Glomerular visceral epithelial cell (primary cell): ENCODE data around the gene C2CD2.

Experiments
- DNase-seq: peaks from one replicate; pipeline ENCODE4 v3.0.0-alpha.2; 2016; ENCODE audit errors: extremely low spot score

C2CD2 gene

GRCh38 chr21:41866274-41866809 is 87.5 kb downstream of the C2CD2 start:
- DNase-seq: no peak

GRCh38 chr21:41865002-41865777 is 88.6 kb downstream of the C2CD2 start:
- no peak for DNase-seq

- DNase-seq: no peak
Observed at GRCh38 chr21:41864311-41865001, 89.4 kb downstream of the C2CD2 start.

GRCh38 chr21:41863439-41863740 is 90.4 kb downstream of the C2CD2 start:
- no peak for DNase-seq

GRCh38 chr21:41861987-41862386 is 91.8 kb downstream of the C2CD2 start:
- no peak for DNase-seq

- DNase-seq: no peak
Observed at GRCh38 chr21:41861255-41861654, 92.6 kb downstream of the C2CD2 start.

- no peak for DNase-seq
Observed at GRCh38 chr21:41859297-41859980, 94.4 kb downstream of the C2CD2 start.

GRCh38 chr21:41858466-41859296 is 95.1 kb downstream of the C2CD2 start:
- no peak for DNase-seq

GRCh38 chr21:41857771-41858300 is 96.0 kb downstream of the C2CD2 start:
- no peak for DNase-seq

- DNase-seq: no peak
Observed at GRCh38 chr21:41856572-41856971, 97.2 kb downstream of the C2CD2 start.

GRCh38 chr21:41854426-41854995 is 99.3 kb downstream of the C2CD2 start:
- no peak for DNase-seq

- no peak for DNase-seq
Observed at GRCh38 chr21:41852929-41853320, 100.9 kb downstream of the C2CD2 start.

GRCh38 chr21:41852151-41852928 is 101.5 kb downstream of the C2CD2 start:
- DNase-seq: no peak

- no peak for DNase-seq
Observed at GRCh38 chr21:41851090-41851790, 102.6 kb downstream of the C2CD2 start.

- no peak for DNase-seq
Observed at GRCh38 chr21:41850085-41850484, 103.7 kb downstream of the C2CD2 start.

- no peak for DNase-seq
Observed at GRCh38 chr21:41848958-41849580, 104.7 kb downstream of the C2CD2 start.

- DNase-seq: no peak
Observed at GRCh38 chr21:41848533-41848932, 105.3 kb downstream of the C2CD2 start.

GRCh38 chr21:41847066-41847804 is 106.6 kb downstream of the C2CD2 start:
- DNase-seq: no peak

- no peak for DNase-seq
Observed at GRCh38 chr21:41846536-41846935, 107.3 kb downstream of the C2CD2 start.
